ENCODE results near the gene HLA-A.

The HLA-A gene

GRCh38 chr6:29980511-29980910 is 38.2 kb downstream of the HLA-A start:
- H3K9ac ChIP-seq, result no peak overlapping the region
- H3K4me3 ChIP-seq, result no peak overlapping the region
- peaks cover 0 to 8% (median 3%) of the 10 kb centered on the region in 11 experiments; a peak in 9 of 22 replicates for H3K9me3 ChIP-seq (replicated peaks in 1 of 11)
- no peak for TF ChIP-seq Cebpa-rat (IDR thresholded peaks at IDR 0.05)
- H3K27me3 ChIP-seq, result peaks cover 30 to 33% (median 32%) of the 10 kb centered on the region in 11 experiments
- H3K27ac ChIP-seq, result no peak overlapping the region
- no peak overlapping the region for H3K4me2 ChIP-seq
- peaks cover 0 to 12% (median 3%) of the 10 kb centered on the region in 10 experiments; a peak in 13 of 20 replicates for H3K4me1 ChIP-seq
- peaks cover 0 to 16% (median 0%) of the 10 kb centered on the region in 11 experiments; a peak in 5 of 22 replicates for H4K20me1 ChIP-seq
- H3K36me3 ChIP-seq, result no peaks in the 10 kb centered on the region

- TF ChIP-seq Cebpa-rat (IDR thresholded peaks at IDR 0.05), result no peak
- peaks cover 0 to 5% (median 3%) of the 10 kb centered on the region in 11 experiments; a peak in 6 of 22 replicates for H3K9me3 ChIP-seq (replicated peaks in 1 of 11)
- H3K4me1 ChIP-seq, result peaks cover 0 to 19% (median 11%) of the 10 kb centered on the region in 10 experiments; a peak in 18 of 20 replicates
- peaks cover 22 to 25% (median 24%) of the 10 kb centered on the region in 11 experiments for H3K27me3 ChIP-seq
- no peaks in the 10 kb centered on the region for H3K36me3 ChIP-seq
- peaks cover 0 to 8% (median 0%) of the 10 kb centered on the region in 11 experiments; a peak in 4 of 22 replicates for H4K20me1 ChIP-seq
- H3K9ac ChIP-seq, result no peak overlapping the region
- H3K27ac ChIP-seq, result no peak overlapping the region
- H3K4me2 ChIP-seq, result no peak overlapping the region
- no peak overlapping the region for H3K4me3 ChIP-seq
Observed at GRCh38 chr6:29981211-29981812, 39.0 kb downstream of the HLA-A start.

GRCh38 chr6:29982097-29982496 is 39.8 kb downstream of the HLA-A start:
- Histone ChIP-seq H3K27me3 (peaks cover 15 to 17% (median 16%) of the 10 kb centered on the region in 11 experiments), H3K4me3 (no peak overlapping the region), H3K4me1 (peaks cover 0 to 22% (median 18%) of the 10 kb centered on the region in 10 experiments; a peak in 17 of 20 replicates), H3K9ac (no peak overlapping the region), H4K20me1 (peaks cover 0 to 3% (median 0%) of the 10 kb centered on the region in 11 experiments; a peak in 2 of 22 replicates), H3K9me3 (replicated peaks in 1 of 11) (peaks cover 0 to 5% (median 3%) of the 10 kb centered on the region in 11 experiments; a peak in 6 of 22 replicates), H3K36me3 (no peaks in the 10 kb centered on the region), H3K27ac (no peak overlapping the region), H3K4me2 (no peak overlapping the region)
- TF ChIP-seq Cebpa-rat (IDR thresholded peaks at IDR 0.05), result no peak

DNA sequence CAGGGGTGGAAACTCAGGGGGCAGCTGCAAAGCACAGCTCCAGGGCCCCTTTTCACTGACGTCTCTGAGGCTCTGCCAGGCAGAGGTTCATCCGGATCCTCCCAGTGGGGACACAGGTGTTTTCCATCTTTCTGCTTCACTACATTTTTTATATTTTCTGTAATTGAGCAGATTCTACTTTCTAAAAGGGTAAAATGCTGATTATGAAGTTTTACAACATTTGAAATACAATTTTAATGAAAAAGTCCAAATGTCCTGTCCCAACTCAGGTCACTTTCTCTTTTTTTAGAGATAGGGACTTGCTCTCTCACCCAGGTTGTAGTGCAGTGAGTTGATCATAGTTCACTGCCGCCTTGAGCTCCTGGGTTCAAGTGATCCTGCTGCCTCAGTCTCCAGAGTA is 41.9 kb downstream of the HLA-A start:
- Histone ChIP-seq H3K9me3 (replicated peaks in 1 of 11) (no peaks in the 10 kb centered on the region), H3K27ac (no peak overlapping the region), H3K4me3 (no peak overlapping the region), H3K27me3 (no peaks in the 10 kb centered on the region), H3K4me2 (no peak overlapping the region), H3K9ac (no peak overlapping the region), H3K36me3 (no peaks in the 10 kb centered on the region), H4K20me1 (no peaks in the 10 kb centered on the region), H3K4me1 (peaks cover 0 to 24% (median 18%) of the 10 kb centered on the region in 10 experiments; a peak in 17 of 20 replicates)
- no peak for TF ChIP-seq Cebpa-rat (IDR thresholded peaks at IDR 0.05)

DNA sequence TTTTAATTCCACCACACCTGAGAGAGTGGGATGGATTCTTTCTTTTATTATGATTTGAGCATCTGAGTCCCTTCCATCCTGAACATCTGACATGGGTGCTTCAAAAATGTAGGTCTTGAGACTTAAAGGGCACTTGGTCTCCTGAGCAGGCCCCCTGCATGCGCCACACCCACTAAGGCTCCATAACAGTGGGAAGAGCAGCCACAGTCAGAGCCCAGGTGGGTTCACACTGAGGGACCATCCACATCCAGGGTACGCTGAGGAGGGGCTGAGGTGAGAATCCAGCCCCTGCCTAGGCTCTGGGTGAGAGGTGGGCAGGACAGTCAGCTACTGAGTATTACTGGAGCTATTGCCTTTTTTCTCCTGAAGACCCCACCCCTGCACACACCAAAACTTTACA is 42.7 kb downstream of the HLA-A start:
- H3K9ac ChIP-seq, result no peak overlapping the region

GRCh38 chr6:29986179-29986781 is 43.9 kb downstream of the HLA-A start:
- peaks cover 0 to 24% (median 18%) of the 10 kb centered on the region in 10 experiments; a peak in 17 of 20 replicates for H3K4me1 ChIP-seq
- no peak for TF ChIP-seq Cebpa-rat (IDR thresholded peaks at IDR 0.05)

More for the DNA sequence above, 42.7 kb downstream of the HLA-A start:
- no peak overlapping the region for H3K4me3 ChIP-seq
- no peaks in the 10 kb centered on the region for H3K36me3 ChIP-seq
- no peak for TF ChIP-seq Cebpa-rat (IDR thresholded peaks at IDR 0.05)
- H3K9me3 ChIP-seq (replicated peaks in 1 of 11), result no peaks in the 10 kb centered on the region
- no peaks in the 10 kb centered on the region for H3K27me3 ChIP-seq
- H3K4me2 ChIP-seq, result 0 out of 22 replicates have a peak overlapping the region, but pooled peaks of 1 of the 11 experiments have one; percentile 60
- H3K4me1 ChIP-seq, result peaks cover 0 to 24% (median 18%) of the 10 kb centered on the region in 10 experiments; a peak in 17 of 20 replicates
- no peaks in the 10 kb centered on the region for H4K20me1 ChIP-seq
- peak overlapping the region in 1 of 11 experiments; percentile 68; a peak in 3 of 22 replicates for H3K27ac ChIP-seq

DNA sequence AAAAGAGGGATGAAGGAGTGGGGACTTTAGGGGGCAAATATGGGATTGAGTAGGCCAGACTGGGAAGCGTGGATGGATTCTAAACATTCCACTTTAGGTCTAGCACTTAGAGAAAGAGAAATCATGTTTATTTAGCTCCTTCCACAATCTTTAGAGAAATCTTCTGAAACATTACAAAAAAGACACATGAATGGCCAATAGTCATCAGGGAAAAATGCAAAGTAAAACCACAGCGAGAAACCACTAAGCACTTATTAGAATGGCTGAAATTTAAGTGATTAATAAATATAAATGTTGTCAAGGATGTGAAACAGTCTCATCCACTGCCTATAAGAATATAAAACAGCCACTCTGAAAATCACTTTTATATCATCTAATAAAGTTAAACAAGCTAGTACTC is 46.9 kb downstream of the HLA-A start:
- H3K9ac ChIP-seq, result no peak overlapping the region
- no peaks in the 10 kb centered on the region for H3K36me3 ChIP-seq
- no peak overlapping the region for H3K4me2 ChIP-seq
- peaks cover 0 to 24% (median 17%) of the 10 kb centered on the region in 10 experiments; a peak in 17 of 20 replicates for H3K4me1 ChIP-seq
- TF ChIP-seq Cebpa-rat (IDR thresholded peaks at IDR 0.05), result no peak
- no peak overlapping the region for H3K4me3 ChIP-seq
- no peaks in the 10 kb centered on the region for H4K20me1 ChIP-seq
- no peaks in the 10 kb centered on the region for H3K9me3 ChIP-seq (replicated peaks in 1 of 11)
- H3K27ac ChIP-seq, result no peak overlapping the region
- H3K27me3 ChIP-seq, result no peaks in the 10 kb centered on the region

More at GRCh38 chr6:29986179-29986781, 43.9 kb downstream of the HLA-A start:
- H3K4me3 ChIP-seq, result no peak overlapping the region
- no peaks in the 10 kb centered on the region for H4K20me1 ChIP-seq
- H3K4me2 ChIP-seq, result peak overlapping the region in 10 of 11 experiments; percentile 15 to 73 (median 63); a peak in 17 of 22 replicates
- no peaks in the 10 kb centered on the region for H3K27me3 ChIP-seq
- no peaks in the 10 kb centered on the region for H3K36me3 ChIP-seq
- H3K27ac ChIP-seq, result peak overlapping the region in 6 of 11 experiments; percentile 23 to 68 (median 42); a peak in 11 of 22 replicates
- H3K9me3 ChIP-seq (replicated peaks in 1 of 11), result no peaks in the 10 kb centered on the region
- peak overlapping the region in 4 of 11 experiments; percentile 4 to 39 (median 14); a peak in 5 of 22 replicates for H3K9ac ChIP-seq

DNA sequence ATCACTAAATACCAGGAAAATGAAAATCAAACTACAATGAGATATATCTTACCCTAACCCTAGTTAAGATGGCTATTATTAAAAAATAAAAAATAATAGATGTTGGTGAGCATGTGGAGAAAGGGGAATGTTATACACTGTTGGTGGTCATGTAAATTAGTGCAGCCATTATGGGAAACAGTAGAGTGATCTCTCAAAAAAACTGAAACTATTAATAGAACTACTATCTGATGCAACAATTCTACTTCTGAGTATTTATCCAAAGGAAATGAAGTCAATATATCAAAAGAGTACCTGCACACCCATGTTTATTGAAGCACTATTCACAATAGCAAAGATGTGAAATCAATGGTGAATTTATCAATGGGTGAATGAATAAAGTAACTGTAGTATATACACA is 48.6 kb downstream of the HLA-A start:
- Histone ChIP-seq H3K4me2 (no peak overlapping the region), H4K20me1 (no peaks in the 10 kb centered on the region), H3K27ac (no peak overlapping the region), H3K9me3 (replicated peaks in 1 of 11) (no peaks in the 10 kb centered on the region), H3K27me3 (no peaks in the 10 kb centered on the region), H3K4me1 (peaks cover 0 to 14% (median 12%) of the 10 kb centered on the region in 10 experiments; a peak in 17 of 20 replicates), H3K9ac (no peak overlapping the region), H3K4me3 (no peak overlapping the region), H3K36me3 (no peaks in the 10 kb centered on the region)
- TF ChIP-seq Cebpa-rat (IDR thresholded peaks at IDR 0.05), result no peak

GRCh38 chr6:29992807-29993206 is 50.5 kb downstream of the HLA-A start:
- Histone ChIP-seq H3K27me3 (no peaks in the 10 kb centered on the region), H3K9ac (no peak overlapping the region), H3K9me3 (replicated peaks in 1 of 11) (no peaks in the 10 kb centered on the region), H3K4me2 (no peak overlapping the region), H3K27ac (no peak overlapping the region), H3K36me3 (no peaks in the 10 kb centered on the region), H4K20me1 (no peaks in the 10 kb centered on the region), H3K4me1 (no peaks in the 10 kb centered on the region; a peak in 1 of 20 replicates), H3K4me3 (no peak overlapping the region)
- TF ChIP-seq Cebpa-rat (IDR thresholded peaks at IDR 0.05), result no peak
